GM12878 (cell line): Measurements from ENCODE around the gene SIAH2. TPM values are rescaled to one million over a fixed set of nuclear protein-coding genes. Genes with fewer than 3 reads are reported as not detected.
A peak's percentile ranks its signal among the peaks of the same experiment; 100 is the strongest.

Experiments used
- CBFB ChIP-seq: IDR thresholded peaks from 2 replicates; pipeline ENCODE4 v1.6.1; 2016; ENCODE audit warnings: antibody characterized with exemption, low read depth
- DPF2 ChIP-seq: fragments of 450-650 bp; IDR thresholded peaks from 2 replicates; pipeline ENCODE4 v1.6.1; 2017; ENCODE audit warnings: mild to moderate bottlenecking
- IKZF1 ChIP-seq: fragments of 450-650 bp; conservative IDR thresholded peaks from 2 replicates; pipeline ENCODE4 v1.6.1; 2017; ENCODE audit warnings: antibody characterized with exemption, mild to moderate bottlenecking
- JUND ChIP-seq: IDR thresholded peaks from 2 replicates; pipeline ENCODE4 v1.6.1; 2012; ENCODE audit warnings: low read depth, mild to moderate bottlenecking, low read length, improper control_type of control experiment, moderate library complexity
- MEF2A ChIP-seq: IDR thresholded peaks from 2 replicates; pipeline ENCODE4 v1.6.1; 2011; ENCODE audit warnings: low read depth, mild to moderate bottlenecking, low read length, moderate library complexity; ENCODE audit not compliant: insufficient read depth
- MYC ChIP-seq: IDR thresholded peaks from 2 replicates; pipeline ENCODE4 v1.6.1; 2011; ENCODE audit warnings: mild to moderate bottlenecking, low read length, moderate library complexity, inconsistent platforms; ENCODE audit not compliant: insufficient read depth, insufficient replicate concordance, insufficient read length, severe bottlenecking
- NFXL1 ChIP-seq: fragments of 450-650 bp; IDR thresholded peaks from 2 replicates; pipeline ENCODE4 v1.6.1; 2017; ENCODE audit warnings: antibody characterized with exemption, mild to moderate bottlenecking, borderline replicate concordance
- NR2C1 ChIP-seq: fragments of 450-650 bp; IDR thresholded peaks from 2 replicates; pipeline ENCODE4 v1.6.1; 2017; ENCODE audit warnings: antibody characterized with exemption, mild to moderate bottlenecking, moderate library complexity
- NR2F1 ChIP-seq: fragments of 450-650 bp; conservative IDR thresholded peaks from 2 replicates; pipeline ENCODE4 v1.6.1; 2017; ENCODE audit warnings: mild to moderate bottlenecking
- PAX8 ChIP-seq: fragments of 450-650 bp; IDR thresholded peaks from 2 replicates; pipeline ENCODE4 v1.6.1; 2017; ENCODE audit warnings: mild to moderate bottlenecking, moderate library complexity
- PML ChIP-seq: IDR thresholded peaks from 2 replicates; pipeline ENCODE4 v1.6.1; 2012; ENCODE audit warnings: low read length, inconsistent platforms
- POU2F2 ChIP-seq: IDR thresholded peaks from 3 replicates; pipeline ENCODE4 v1.6.1; 2011; ENCODE audit warnings: low read depth, mild to moderate bottlenecking, low read length, borderline replicate concordance
- RB1 ChIP-seq: fragments of 450-650 bp; formaldehyde crosslinking; IDR thresholded peaks from 2 replicates; pipeline ENCODE4 v1.6.1; 2017; ENCODE audit warnings: mild to moderate bottlenecking, borderline replicate concordance
- RUNX3 ChIP-seq: IDR thresholded peaks from 2 replicates; pipeline ENCODE4 v1.6.1; 2012; ENCODE audit warnings: low read length, inconsistent platforms
- SKIL ChIP-seq: fragments of 450-650 bp; IDR thresholded peaks from 2 replicates; pipeline ENCODE4 v1.6.1; 2017; ENCODE audit warnings: mild to moderate bottlenecking, low read depth, inconsistent platforms; ENCODE audit not compliant: poor library complexity, severe bottlenecking
- SMAD1 ChIP-seq: fragments of 450-650 bp; IDR thresholded peaks from 2 replicates; pipeline ENCODE4 v1.6.1; 2018; ENCODE audit warnings: mild to moderate bottlenecking, low read depth; ENCODE audit not compliant: partially characterized antibody
- SMARCA5 ChIP-seq: fragments of 450-650 bp; IDR thresholded peaks from 2 replicates; pipeline ENCODE4 v1.6.1; 2017; ENCODE audit warnings: mild to moderate bottlenecking
- STAT3 ChIP-seq: IDR thresholded peaks from 2 replicates; pipeline ENCODE4 v1.6.1; 2011; ENCODE audit warnings: low read depth, low read length, improper control_type of control experiment
- TAF1 ChIP-seq: IDR thresholded peaks from 2 replicates; pipeline ENCODE4 v1.6.1; 2011; ENCODE audit warnings: mild to moderate bottlenecking, low read depth, low read length, borderline replicate concordance
- ZBTB33 ChIP-seq: fragments of 450-650 bp; IDR thresholded peaks from 2 replicates; pipeline ENCODE4 v1.6.1; 2017; ENCODE audit warnings: mild to moderate bottlenecking
- ZNF217 ChIP-seq: fragments of 450-650 bp; IDR thresholded peaks from 2 replicates; pipeline ENCODE4 v1.6.1; 2017; ENCODE audit warnings: antibody characterized with exemption, mild to moderate bottlenecking
- ZNF384 ChIP-seq: IDR thresholded peaks from 2 replicates; pipeline ENCODE4 v1.6.1; 2012; ENCODE audit warnings: low read depth, mild to moderate bottlenecking, low read length, improper control_type of control experiment, borderline replicate concordance
- ZNF687 ChIP-seq: fragments of 450-650 bp; IDR thresholded peaks from 2 replicates; pipeline ENCODE4 v1.6.1; 2017; ENCODE audit warnings: mild to moderate bottlenecking, moderate library complexity
- ZZZ3 ChIP-seq: IDR thresholded peaks from 2 replicates; pipeline ENCODE4 v1.6.1; 2011; ENCODE audit warnings: low read depth; ENCODE audit not compliant: control insufficient read depth, insufficient read length
- polyA plus RNA-seq, 11 experiments: library from polyadenylated mRNA; depleted of rRNA in 4 of 11; unstranded in 6 of 11; stranded (reverse) in 5 of 11; fragments of >200 nt; fragmentation: Nextera tagmentation in 4 of 11; fragmentation: Illumina TruSeq in 1 of 11; extraction: Ambion mirVana in 4 of 11; extraction: Trizol in 1 of 11; gene quantifications; 1 replicate in 1 of 11; 2 replicates in 10 of 11; pipeline versions ENCODE4 v1.2.1 to v1.2.3, GENCODE V29; 2011 to 2016; ENCODE audit warnings: inconsistent platforms in 2 of 11, missing spikeins in 2 of 11, low read depth in 1 of 11
- total RNA-seq, 4 experiments: library from RNA; depleted of rRNA in 3 of 4; stranded (reverse); fragments of >200 nt in 3 of 4; fragmentation: Illumina TruSeq in 1 of 4; extraction: Trizol in 1 of 4; gene quantifications; 2 replicates each; pipeline versions ENCODE4 v1.2.1 to v1.2.3, GENCODE V29; 2013 to 2021

Gene SIAH2
- total and polyA plus RNA-seq, 10 of the 15 experiments (the other 5 are each of a cell fraction or from before 2014, with no cell fraction given) = 3.3 to 51.5 (median 29.7) TPM

- TF ChIP-seq STAT3 (no peak), POU2F2 (peak; percentile 51; the same call in 1 of the 3 replicates), ZNF217 (no peak), NR2F1 (no peak), SKIL (no peak), IKZF1 (peak; percentile 53; the same call in 1 of the 2 replicates), PML (no peak), ZNF687 (no peak), SMARCA5 (no peak), ZZZ3 (no peak), ZBTB33 (no peak), CBFB (no peak), SMAD1 (no peak), DPF2 (peak; percentile 75), RUNX3 (peak; percentile 93), NFXL1 (no peak), ZNF384 (no peak), NR2C1 (no peak), JUND (peak; percentile 39; the same call in 1 of the 2 replicates), PAX8 (no peak), TAF1 (no peak), MYC (no peak), RB1 (no peak), MEF2A (0 out of 2 replicates have a peak, but pooled peaks have one; percentile 53)
Measured at GRCh38 chr3:150783920-150784746, 21.2 kb upstream of the SIAH2 start (continued).
